A204.1 (cell line): ENCODE data around the gene FCMR.

Experiments used
- FAIRE-seq: peaks from 2 replicates; lab custom pipeline; 2012; peaks lifted over from hg19 to GRCh38; lab: Jason Lieb, UNC

The FCMR gene, protein sequence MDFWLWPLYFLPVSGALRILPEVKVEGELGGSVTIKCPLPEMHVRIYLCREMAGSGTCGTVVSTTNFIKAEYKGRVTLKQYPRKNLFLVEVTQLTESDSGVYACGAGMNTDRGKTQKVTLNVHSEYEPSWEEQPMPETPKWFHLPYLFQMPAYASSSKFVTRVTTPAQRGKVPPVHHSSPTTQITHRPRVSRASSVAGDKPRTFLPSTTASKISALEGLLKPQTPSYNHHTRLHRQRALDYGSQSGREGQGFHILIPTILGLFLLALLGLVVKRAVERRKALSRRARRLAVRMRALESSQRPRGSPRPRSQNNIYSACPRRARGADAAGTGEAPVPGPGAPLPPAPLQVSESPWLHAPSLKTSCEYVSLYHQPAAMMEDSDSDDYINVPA

DNA sequence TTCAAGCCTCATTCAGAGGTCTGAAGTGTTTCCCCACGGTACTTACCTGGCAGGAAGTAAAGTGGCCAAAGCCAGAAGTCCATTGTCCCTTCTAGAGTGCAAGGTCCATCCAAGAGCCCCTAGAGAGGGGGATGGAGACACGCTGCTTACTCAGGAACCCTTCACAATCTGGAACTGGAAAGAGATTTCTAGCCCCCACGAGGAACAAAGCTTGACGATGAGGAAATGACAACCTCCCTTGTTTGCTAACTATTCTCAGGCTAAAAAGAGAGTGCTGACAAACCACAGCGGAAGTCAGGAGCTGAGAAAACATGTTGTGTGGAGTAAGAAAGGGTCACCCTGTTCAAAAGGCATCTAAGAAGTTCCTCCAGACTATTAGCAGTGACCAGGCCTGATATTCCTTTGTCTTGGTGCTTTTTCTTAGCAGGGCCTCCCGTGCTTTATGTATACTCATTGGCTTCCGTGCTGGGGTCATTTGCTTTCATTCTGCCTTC is at the start of gene FCMR:
FCMR (minus strand) TSS at position 170 of the 494 bp plus-strand sequence; CDS start at position 83, 87 bp downstream.
- FAIRE-seq = no peak

DNA sequence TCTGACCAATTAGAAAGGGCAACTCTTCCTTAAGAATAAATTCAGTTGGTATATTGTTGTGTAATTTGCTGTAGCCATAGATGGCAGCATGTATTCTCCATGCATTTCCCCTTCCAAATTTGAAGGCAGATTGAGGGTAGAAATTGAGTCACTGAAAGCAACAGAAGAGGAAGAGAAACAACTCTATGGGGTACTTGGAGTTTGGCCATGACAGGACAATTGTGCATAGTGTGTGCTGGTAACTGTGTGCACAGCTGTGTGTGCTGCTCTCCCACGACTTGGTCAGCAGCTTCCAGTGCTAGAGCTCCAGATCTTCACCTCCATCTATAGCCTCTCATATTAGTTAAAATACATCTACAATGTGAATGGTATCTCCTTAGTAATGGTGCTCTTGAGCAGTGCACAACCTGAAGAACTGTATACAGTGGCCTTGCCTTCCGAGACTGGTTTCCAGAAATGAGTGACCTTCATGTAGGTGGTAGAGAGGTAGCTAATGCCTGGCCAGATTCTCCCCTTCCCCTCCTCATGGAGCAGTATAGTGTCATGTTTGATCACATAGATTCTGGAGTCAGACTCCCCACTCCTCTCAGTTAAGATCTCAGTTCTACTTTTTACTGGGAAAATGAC is 49.4 kb upstream of the FCMR start:
- no peak for FAIRE-seq

DNA sequence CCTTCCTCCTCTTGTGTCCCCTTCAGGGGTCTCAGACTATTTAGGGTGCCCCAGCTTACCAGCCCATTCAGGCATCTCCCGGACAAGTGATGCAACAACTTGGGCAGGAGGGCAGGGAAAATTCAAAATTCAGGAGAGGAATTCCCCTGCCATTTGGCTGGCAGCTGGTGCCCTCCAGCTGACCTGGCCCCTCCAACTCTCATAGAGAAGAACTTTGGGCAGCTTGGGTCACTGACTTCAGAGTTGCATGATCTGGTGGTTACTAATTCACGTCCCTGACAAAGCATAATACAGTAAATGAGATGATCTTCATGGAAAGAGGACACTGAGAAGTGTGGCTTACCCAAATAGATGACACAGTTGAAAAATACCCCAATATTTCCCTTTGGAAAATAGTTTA is 48.7 kb upstream of the FCMR start, which contains the start of gene FCAMR:
FCAMR (minus strand) TSS at position 15 of the 400 bp plus-strand sequence. CDS start 335 bp downstream, outside the sequence.
- no peak for FAIRE-seq

DNA sequence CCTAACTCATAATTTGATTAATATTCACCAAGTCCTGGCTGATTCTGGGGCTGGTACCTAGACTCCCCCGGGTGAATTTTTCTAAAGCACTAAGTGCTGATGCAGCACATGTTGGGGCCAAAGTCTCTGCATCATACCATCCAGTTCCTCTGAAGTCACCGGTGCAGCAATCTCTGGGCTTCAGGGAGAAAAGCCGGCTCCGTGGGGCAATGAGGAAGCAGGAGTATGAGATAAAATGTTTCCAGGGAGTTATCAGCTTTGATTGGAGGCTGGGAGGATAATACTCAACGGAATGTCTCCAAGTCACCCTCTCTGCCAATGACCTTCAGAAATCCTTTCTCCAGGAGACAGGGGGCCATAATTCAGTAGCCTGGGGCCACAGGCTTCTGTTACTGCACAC is 47.3 kb upstream of the FCMR start:
- no peak for FAIRE-seq

DNA sequence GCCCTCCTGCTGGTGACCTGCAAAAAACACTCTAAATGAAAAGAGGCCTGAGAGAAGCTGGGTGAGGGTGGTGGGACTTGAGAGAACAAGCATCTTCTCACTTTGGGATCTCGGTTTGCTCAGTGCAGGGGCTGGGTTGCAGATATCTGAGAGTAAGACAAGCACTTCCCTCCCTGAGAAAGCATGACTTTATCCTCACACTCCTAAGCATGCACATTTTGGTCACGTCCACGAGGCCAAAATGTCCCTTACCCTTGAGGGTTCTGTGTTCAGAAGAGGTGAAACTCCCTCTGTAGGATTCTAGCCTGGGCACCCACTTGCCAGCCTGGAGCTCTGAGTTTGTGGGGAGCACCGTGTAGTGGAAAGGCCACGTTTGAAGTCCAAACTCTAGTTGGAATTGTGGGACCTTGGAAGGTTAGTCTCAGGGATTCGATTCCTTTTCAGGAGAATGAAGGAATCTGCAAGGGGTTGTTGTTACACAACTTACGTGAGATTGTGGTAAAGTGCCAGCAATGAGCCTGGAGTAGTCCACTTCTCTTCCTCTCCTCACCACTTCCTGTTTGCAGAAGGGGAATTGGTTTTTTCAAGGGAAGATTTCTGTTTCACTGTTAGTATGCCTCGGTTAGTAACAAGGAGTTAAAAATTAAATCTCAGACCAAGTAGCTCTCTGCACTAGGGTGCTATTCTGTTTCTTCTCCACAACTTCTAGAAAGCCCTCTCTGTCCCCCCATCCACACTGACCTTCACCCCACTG is 45.5 kb upstream of the FCMR start:
- FAIRE-seq = no peak

DNA sequence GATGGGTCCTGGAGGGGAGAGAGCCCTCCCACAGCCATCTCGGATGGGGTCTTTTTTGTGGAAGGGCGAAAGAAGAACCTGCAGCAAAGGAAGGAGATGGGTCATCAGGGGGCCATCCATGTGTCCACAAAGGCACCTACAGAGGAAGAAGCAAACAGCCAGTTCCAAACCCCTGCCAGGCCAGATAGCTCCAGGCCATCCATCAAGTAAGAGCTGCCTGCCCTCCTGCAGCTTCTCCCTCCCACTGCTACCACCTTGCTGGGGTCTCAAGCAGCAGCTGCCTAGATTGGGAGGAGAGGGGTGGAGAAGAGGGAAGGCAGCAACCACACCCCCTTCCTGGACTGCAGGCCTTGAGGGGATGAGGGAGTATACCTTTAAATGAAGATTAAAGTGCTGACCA is 44.0 kb upstream of the FCMR start:
- FAIRE-seq = no peak

DNA sequence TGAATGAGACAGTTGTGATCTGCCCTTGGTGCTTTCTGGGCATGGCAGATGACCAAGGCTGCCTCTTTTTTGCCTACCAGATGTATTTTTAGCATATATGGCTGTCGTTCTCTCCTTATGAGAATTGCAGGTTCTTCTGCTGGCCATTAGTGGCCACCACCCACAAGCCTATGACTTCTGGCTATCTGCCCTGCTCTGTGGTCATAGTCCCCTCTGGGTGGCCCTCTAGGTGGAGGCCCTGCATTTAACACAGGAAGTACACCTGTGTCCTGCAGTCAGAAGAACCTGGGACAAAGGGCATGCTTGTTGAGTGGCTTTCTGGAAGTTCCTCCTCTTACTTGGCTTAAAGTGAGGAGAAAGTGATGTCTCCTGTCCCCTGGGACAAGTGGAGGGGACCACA is 42.0 kb upstream of the FCMR start:
- no peak for FAIRE-seq

DNA sequence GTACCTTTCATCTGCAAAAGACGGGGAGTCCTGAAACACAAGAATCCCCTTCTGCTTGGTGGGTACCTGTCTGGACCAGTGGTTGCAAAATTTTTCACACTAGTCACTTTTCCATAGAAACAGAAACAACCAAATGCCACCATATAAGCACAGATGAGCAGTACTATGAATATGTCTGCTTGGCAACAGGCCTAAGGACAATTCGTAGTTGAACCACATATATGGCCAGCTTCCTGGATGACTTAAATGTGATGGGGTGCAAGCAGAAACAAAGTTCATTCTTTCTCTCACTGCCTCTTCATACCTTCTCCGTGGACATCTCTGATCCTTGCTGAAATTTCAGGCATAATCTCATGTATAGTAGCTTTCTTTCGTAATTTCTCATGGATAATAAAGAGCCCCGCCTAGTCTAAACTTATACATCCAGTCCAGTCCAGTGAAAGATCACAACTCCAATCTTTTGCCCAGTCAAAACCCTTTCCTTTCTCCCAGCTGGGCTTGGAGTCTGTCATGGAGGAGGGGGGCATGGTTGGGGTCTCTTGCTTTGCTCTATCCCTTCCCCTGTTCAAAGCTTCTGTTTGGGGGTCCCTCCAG is 41.5 kb upstream of the FCMR start:
- no peak for FAIRE-seq

DNA sequence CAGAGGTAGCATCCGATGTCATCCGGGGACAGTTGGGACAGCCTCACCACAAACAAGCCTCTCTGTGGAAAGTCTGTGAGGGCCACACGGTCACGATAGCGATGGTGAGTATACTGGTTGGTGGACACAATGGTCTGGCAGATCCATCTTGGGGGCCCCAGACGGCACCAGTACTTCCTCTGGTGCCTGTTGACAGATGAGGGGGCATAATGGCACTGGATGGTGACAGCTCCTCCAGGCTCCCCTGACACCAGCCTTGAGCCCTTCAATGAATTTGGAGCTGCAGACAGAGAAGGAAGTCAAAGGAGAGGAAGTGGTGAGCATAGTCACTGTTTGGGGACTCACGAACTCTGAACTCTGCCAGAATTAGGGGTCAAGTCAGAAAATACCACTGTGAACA is 40.5 kb upstream of the FCMR start:
- no peak for FAIRE-seq

DNA sequence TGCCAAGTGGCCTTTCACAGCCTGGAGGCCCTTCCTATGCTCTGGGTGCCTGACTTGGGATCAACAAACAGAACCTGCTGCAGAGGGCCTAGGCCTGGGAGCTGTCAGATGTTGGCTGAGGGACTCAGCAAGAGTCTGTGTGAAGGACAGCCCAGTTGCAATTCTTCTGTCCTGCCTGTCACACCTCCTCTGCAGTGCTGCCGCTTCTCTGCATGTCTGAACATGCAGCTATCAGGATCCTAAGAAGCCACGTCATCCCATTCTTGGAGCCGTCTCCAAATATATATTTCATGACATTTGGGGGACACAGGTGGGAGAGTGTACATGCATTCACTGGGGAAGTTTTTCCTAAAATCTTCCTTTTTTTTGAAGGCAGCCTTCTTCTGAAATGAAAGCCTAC is 39.9 kb upstream of the FCMR start:
- FAIRE-seq = no peak

DNA sequence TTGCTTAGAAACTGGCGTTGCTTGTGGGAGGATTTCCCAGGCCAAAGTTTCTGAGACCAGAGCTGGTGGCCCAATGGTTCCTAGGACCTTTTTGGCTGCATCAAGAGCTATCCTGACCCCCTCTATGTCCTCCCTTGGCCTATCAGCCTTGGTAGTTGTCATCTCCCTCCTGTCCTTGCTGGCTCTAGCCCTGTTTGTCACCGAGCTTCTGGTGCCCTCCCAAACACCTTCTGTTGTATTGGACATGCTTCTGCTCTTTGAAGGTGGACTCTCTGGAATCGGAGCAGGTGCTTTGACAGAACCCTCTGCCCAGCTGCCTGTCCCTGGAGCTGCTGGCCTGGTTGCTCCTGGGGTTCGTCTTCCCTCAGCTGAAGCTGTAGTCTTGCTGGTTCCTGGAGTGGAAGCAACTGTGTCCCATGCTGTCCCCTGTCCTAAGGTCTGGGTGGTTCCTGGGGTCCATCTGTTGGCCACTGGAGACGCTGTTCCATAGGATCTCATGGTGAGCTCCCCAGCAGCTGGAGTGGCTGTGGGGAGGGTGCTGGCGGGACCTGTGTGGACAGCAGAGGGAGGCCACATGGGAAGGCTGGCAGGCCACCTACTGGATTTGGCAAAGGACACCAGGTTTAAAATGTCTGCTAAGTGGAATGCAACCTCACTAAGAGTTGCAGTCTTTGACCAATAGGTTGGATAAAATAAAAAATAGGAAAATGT is 39.1 kb upstream of the FCMR start:
- no peak for FAIRE-seq

DNA sequence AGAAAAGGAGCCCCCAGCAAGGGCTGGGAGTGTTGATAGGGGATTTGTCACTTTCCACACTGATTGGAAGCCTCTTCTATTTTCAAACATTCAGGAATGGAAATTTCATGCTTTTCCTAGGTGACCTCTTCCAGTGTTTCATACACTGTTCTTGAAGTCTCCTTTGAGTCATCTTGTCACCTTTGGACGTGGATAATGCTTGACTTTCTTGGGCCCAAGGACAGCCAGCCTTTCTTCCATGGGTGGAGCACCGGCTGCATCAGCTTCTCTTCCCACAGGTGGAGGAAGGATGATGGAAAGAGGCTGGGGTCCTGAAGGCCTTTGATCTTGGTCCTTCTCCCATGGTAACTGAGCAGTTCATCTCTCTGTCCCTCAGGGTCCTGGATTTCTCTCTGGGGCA is 36.4 kb upstream of the FCMR start:
- FAIRE-seq = no peak

DNA sequence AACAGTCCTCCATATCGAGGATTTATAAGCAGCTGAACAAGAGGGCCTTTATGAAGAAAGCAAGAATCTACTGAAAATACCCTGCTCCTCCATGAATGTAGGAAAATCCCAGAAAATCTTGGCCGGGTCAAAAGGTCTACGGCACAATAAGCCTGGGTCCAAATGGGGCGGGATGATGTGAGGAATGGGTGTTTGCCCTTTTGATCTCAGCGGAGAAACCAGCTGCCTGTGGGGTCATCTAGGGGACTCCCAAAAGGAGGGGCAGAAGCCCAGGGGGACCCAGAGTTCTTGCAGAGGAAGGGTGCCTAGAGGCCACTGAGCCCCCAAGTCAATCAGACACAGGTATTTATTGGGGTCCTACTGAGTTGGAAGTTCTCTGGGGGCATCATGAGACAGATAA is 35.9 kb upstream of the FCMR start:
- no peak for FAIRE-seq

DNA sequence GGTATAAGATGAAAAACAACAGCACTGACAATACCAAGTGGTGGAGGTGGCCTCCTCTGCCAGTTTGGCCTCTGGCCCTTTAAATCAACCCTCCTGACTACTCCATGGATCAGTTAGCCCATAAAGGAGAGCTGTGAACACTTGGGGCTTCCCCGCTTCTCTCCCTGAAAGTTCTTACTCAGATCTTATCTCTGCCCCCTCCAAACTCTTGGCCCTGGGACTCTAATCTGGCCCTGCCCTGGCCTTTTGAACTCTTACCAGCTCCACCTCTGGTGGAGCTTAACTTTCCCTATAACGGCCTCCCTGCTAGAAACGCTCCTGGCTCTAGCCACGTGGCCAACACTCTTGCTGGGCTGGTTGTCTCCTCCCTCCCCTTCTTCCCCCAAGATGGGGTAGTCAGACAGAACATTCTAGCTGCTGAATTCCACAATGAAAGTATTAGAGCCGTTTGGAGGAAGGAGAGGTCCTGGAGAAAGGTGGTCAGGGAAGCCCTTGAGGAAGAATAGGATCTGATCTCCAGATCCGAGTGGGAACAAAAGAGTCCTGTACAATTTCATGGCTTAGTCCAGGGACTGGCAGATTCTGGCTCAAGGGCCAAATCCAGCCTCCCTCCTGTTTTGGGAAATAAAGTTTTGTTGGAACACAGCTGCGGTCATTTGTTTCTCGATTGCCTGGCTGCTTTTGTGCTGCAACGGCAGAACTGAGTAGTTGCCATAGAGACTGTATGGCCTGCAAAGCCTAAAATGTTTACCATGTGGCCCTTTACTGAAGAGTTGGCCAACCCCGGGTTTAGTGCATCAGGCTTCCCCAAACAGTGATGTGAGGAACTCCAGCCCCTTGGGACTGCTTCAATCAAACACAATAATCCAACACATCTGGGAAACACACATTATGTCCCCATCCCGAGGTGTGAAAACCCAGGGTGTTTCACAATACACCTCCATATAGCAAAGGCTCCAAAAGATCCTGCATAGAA is 34.0 kb upstream of the FCMR start:
- FAIRE-seq = no peak

DNA sequence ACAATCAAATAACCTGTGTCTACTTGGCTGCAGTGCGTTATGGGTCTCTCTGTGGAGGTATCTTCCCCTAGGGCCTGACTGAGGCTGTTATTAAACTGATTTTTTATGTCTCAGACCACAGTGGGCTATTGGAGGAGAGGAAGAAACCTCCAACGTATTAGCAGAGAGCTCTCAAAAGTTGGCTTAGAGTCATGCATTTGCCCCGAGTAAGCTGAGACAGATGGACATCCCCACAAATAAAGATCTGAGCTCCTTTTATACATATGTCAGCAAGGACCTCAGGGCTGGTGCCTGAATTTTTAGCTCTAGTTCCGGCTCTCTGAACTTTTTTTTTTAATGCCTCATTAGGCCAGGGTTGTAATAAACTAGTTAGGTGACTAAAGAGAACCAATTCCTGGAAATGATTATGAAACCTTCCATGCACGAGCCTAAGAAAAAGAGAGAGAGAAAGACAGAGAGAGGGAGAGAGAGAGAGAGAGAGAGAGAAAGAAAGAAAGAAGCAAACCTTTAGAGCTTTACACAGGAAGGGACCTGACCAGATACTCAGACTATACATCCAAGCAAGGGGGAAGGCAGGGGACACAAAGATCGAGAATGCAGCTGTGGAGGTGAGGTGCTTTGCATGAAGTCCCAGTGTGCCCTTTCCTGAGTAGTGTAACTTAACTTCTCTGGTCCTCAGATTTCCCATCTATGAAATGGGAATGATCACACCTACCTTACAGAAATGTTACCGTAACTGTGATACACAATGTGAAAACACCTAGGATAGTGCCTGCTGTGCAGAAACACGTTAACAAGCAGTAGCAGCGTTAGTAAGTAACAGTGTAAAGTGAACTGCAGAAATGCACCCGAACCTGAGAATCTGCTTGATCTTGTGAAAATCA is 33.0 kb upstream of the FCMR start:
- FAIRE-seq = no peak

DNA sequence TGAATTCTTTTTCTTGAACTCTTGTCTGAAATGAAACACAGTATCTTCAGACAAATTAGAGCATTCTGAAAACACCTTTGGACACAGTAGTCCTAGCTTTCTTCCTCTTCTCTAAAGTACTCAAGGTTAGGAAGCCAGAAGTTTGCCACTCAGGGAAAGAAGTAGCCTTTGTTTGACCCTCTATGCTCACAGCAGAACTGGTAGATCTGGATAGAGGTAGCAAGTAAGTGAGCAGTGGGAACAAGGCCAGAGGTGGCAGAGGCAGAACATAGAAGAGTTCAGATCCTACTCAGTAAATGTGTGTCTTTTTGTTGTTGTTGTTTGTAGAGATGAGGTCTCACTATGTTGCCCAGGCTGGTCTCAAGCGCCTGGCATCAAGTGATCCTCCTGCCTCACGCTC is 31.9 kb upstream of the FCMR start:
- no peak for FAIRE-seq

DNA sequence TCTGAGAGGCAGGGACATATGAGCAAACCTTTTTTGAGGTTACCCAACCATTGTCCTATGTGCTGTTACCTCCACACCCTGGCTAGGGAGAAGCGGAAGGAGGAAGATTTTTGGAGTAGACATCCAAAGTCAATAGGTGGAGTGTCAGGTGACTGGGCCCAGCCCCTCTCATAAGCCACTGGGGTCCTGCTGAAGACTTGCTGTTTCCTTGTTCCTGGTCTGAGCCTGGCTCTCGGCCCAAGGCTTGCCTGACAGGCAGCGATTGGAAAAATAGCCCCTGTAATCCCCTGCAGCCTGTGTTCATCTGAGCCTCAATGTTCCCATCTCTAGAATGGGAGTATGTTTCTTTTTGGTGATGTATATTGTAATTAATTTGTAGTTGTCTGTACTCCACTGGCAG is 31.4 kb upstream of the FCMR start:
- no peak for FAIRE-seq

DNA sequence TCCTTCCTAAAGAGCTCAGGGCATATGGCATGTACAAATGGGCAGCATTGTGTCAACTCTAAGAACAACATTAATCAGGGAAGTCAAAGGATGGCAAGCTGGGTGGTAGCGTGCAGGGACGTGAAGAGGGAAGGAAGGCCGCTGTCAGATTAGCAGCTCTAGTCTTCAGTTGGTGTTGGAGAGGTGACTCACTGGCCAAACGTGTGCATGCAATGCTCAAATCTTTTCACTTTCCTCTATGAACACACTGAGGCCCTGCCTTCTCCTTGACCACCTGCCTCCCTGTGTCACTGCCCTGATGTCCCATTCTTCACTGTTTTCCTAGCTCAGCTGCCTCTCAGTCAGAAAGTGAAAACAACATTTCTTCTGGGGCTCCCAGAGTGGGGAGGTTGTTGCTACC is 30.4 kb upstream of the FCMR start:
- FAIRE-seq = no peak

DNA sequence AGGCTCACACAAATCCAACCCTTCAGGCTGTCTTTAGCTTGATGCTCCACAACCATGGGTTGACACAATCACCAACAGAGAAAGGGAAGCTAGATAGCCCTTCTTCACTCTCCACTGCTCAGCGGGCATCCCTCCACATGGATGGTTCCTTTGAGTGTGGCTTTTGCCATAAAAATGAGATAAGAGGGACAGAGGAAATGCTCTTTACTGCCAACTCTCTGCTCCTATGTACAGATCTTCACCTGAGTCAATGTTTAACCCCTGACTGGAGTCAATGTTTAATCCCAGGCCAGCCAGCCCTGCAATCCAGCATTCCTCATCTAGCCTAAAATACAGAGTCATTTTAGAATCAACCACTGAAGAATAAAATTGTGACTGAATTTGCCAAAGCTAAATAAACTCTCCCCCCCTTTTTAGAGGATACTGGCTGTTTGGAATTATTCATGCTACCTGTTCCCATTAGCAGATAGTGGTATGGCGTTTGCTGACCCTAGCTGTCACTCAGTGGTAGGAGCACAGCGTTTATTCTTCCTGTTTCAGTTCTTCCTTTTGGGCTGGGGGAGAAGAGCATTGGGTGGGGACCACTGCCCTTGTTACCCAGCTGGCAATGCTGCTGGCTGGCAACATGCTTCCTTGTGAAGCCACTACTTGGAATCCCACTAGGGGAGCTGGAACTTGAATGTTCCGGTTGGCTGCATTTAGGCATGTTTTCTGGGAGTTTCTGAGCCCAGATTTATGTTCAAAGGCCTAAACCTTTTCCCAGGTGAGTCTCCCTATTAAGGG is 29.8 kb upstream of the FCMR start:
- no peak for FAIRE-seq
